Skin of body (tissue), 3 donors: ENCODE data around the gene DMRT1. TPM values are rescaled to one million over a fixed set of nuclear protein-coding genes. Genes with fewer than 3 reads are reported as not detected.
"Not testable (repeated sequence)": the region's sequence is repeated elsewhere in the genome, so short reads cannot be mapped to it uniquely, and the experiment has no call there.

Experiments used
- DNase-seq: peaks from one replicate; lab custom pipeline; 2025; lab: John Stamatoyannopoulos, UW
- small RNA-seq: library from RNA; depleted of rRNA; stranded (forward); fragments of <200 nt; gene quantifications from one replicate; pipeline ENCODE3, GENCODE V24; 2014; ENCODE audit warnings: low replicate concordance
- total RNA-seq: library from RNA; depleted of rRNA; stranded (reverse); fragments of >200 nt; gene quantifications from one replicate; pipeline ENCODE4 v1.2.3, GENCODE V29; 2014

DMRT1 gene
- total RNA-seq, 1 donor from 2014 or later, result not detected

DNA sequence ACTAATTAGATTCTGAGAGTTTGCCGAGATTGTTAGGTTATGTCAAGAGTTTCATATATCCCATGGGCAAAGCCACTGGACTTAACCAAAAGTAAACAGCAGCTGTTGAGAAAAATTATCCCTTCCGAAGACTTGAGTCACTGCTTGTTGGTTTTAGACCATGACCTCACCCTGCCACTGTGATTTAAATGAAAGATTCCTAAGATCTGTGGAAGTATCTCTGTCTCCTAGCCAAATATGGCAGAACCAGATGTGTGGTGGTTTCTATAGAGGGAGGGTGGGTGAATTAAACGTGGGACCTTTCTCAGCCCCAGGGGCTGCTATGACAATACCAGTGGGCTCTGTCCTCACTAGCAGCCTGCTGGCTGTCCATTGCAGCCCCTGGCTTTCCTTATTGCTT lies 154.3 kb downstream of the DMRT1 start:
- no peak for DNase-seq

DNA sequence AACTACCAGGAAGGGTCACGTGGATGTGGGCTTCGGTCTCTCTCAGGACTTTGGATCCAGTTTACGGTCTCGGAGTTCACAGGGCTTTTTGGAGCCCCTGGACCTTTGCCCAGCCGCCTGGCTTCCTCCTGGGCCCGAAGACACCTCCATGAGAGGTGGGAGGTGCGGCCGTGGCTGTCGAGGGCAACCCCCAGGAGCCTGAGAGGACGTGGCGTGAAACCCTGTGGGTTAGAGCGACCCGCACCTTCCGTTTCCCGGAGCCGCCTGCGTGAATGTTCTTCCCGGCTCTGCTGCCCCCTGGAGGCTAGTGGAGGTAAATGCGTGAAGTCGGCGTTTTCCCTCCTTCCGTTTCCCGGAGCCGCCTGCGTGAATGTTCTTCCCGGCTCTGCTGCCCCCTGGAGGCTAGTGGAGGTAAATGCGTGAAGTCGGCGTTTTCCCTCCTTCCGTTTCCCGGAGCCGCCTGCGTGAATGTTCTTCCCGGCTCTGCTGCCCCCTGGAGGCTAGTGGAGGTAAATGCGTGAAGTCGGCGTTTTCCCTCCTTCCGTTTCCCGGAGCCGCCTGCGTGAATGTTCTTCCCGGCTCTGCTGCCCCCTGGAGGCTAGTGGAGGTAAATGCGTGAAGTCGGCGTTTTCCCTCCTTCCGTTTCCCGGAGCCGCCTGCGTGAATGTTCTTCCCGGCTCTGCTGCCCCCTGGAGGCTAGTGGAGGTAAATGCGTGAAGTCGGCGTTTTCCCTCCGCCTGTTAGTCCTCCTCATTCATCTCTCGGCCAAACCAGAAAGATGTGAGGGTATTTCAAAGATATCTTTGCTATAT lies 157.0 kb downstream of the DMRT1 start:
- not testable (repeated sequence) for DNase-seq

DNA sequence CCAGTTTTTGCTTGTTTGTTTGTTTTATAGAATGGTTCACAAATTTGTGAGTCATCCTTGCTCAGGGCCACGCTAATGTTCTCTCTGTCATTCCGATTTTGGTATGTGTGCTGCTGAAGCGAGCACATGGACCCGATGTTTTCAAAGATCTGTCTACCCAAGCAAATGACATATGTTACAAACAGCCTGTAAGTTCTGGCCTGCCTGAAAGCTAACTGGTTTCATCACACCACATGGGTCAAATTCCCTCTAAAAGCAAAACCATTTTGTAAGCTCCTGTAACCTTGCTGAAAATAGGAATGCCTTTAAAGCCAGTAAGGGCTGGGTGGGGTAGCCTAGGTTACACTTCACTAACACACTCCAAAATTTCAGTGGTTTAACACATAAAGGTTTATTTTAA lies 160.3 kb downstream of the DMRT1 start:
- DNase-seq, result no peak

DNA sequence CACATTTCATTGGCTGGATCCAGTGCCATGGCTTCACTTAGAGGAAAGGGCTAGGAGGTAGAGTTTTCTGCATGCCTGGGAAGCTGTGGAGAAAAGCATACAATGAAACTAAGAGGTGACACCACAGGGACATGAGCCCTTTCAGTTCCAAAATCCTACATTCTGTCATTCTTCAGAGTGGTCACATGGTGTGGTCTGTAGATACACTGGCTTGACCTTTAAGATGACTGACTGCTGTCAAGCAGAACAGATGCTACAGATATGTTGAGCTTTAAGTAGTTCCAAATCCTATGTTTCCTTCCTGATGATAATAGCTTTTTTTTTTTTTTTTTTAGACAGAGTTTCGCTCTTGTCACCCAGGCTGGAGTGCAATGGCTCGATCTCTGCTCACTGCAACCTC lies 161.2 kb downstream of the DMRT1 start:
- no peak for DNase-seq

DNA sequence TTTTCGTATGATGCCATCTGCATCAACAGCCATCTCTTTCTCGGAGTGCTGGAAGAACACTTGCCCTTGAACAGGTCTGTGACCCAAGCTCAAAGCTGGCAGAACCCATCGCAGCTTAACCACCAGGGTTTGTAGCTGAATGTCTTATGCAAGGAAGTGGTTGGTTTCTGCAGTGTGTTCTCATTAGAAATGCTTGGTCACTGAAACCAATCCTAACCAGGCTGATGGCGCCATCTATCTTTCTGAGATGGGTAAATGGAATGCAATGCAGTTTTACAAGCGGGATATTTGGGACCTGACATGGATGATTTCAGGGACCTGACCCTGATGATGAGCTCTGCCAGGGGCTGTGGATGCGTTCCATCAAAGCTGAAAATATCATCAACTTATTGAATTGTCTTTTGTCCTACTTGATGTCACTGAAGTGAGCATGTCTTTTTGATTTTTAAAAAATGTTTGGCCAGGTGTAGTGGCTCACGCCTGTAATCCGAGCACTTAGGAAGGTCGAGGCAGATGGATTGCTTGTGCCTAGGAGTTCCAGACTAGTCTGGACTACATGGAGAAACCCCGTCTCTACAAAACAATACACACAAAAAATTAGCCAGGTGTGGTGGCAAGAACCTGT lies 163.7 kb downstream of the DMRT1 start:
- peak; percentile 28 for DNase-seq

DNA sequence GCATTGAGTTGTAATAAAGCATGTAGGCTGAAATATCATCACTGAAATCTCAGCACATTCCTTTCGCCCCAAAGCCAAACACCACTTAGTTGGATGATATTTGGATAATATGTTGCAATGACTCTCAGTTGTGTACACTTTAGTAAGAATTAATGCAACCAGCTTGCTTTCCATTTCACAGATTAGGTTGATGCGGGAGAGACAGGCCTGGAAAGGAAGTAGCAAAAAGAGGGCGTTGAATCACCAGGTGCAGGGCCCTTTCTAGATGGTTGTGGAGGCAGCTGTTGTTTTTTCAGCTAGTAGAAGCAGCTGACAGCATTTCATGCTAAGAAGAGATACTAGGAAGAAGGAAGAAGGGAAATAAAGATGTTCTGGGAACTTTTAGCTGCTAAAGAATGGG lies 165.8 kb downstream of the DMRT1 start:
- DNase-seq, result no peak

DNA sequence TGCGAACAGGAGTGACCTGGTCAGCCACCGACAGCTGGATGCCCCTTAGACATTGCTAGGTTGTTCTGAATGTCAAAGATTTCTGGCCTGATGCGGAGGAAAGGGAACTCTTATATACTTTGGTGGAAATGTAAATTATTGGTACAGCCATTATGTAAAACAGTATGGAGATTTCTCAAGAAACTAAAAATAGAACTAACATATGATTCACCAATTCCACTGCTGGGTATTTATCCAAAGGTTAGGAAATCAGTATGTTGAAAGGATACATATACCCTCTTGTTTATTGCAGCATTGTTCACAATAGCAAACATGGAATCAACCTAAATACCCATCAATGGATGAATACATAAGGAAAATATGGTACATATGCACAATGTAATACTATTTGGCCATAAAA lies 166.7 kb downstream of the DMRT1 start:
- DNase-seq, result no peak

DNA sequence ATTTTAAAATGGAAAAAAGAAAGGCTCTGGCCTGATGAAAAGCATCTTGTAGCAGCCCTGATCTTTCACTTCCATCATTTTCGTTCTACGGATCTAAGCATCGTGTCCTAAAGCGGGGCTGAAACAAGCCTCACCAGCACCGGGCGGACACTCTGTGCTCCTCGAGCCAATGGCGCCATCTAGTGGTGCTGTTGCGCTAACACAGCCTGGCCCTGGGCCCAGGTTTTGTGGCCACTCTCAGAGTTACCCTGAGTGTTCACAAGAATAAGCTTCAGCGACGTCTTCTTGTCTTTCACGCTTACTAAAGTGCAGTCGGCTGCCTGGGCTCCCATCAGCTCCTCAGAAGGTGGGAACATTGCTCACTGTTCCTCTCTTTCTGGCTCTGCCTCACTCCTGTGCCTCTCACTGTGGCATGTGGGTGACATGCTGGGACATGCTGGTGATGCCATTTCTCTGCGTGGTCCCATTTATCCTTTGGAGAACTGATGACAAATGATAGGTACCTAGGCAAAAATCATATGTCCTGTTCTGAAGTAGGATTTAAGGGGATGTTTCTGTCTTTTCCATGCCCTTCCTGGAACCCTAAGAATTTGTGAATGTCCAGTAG lies 167.7 kb downstream of the DMRT1 start:
- DNase-seq, result peak; percentile 51

DNA sequence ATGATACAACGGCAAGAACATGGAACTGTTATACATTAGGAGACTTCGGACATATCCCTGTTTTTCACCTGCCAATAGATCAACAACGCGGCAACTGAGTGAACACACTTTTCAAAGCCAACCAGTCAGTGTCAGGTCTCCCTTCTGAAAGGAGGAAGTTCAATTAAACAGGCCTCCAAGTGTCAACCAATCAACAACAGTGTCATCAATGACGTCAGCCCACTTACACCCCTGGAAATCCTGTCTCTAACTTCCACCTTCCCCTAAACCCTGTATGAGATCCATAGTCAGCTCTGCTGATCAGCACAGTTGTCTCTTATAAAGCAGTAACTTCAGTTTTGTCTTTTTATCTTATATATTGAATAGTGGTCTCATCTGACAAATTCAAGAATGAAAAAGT lies 171.5 kb downstream of the DMRT1 start:
- DNase-seq, result no peak

DNA sequence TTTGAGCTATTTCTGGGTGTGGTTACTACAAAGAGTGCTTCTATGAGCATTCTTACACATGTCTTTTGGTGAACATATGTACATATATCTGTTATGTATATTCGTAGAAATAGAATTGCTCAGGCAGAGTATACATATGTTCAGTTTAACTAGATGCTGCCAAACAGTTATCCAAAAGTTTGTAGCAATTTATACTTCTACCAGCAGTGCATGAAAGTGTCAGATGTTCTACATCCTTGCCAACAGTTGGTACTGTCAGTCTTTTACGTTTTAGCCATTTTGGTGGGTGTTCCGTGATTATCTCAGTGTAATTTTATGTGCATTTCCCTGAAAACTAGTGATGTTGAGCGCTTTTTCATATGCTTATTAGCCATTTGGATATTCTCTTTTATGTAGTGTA lies 172.7 kb downstream of the DMRT1 start:
- no peak for DNase-seq

DNA sequence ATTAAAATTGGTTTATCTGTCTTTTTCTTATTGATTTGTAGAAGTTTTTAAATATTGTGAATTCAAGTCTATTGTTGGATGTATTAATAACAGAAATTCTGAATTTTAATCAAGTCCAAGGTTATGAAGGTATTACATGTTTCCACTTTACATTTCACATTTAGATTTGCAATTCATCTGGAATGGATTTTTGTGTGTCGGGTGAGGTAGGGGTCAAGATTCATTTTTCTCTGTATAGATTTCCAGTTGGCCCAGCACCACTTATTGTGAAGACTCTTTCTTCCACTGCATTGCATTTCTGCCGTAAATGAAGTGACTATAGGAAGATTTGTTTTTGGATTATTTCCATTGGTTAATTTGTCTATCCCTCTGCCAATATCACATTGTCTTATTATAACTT lies 173.1 kb downstream of the DMRT1 start:
- no peak for DNase-seq

DNA sequence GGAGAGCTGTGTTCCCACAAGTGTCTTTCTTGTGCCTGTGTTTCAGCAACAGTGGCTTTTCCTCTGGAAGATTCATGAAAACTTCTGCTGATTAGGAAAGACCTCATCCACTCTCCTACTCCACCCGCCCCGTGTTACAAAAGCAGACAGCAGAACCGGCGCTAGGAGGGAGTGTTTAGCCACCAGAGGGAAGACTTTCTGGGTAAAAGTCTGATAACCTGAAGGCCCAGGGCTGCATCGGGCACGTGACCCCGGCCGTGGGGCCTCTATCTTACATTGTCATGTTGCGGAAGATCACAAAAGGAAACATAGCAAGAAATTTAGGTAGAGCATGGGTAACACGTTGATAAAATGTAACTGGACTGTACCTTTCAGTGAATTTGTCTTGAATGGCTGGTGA lies 176.6 kb downstream of the DMRT1 start:
- peak; percentile 12 for DNase-seq

Small RNA genes within 50 kb of the gene (small RNA-seq; reads per million reads assigned to genes)
- not detected for gene RNU6-1073P

Other genes starting within 250 kb of the DMRT1 start
- not detected for gene DMRT3, start 135.0 kb downstream of the DMRT1 start, total RNA-seq
- gene DMRT2, start 208.7 kb downstream of the DMRT1 start, total RNA-seq, result 11.8 TPM